Measurements from ENCODE around the gene BET1. TPM values are rescaled to one million over a fixed set of nuclear protein-coding genes. Genes with fewer than 3 reads are reported as not detected.

Gene BET1, protein sequence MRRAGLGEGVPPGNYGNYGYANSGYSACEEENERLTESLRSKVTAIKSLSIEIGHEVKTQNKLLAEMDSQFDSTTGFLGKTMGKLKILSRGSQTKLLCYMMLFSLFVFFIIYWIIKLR
- 10 to 100 TPM; 22.0 to 30.3 TPM for total RNA-seq
- 10 to 100 TPM; 35.1 to 49.4 (median 40.1) TPM for polyA plus RNA-seq (ENCODE audit: insufficient read length in 6 of 6)
- long read RNA-seq, donor 1, transcript BET1-201 (4 exons, 1,504 nt), result major isoform, 58 of 66 reads
- long read RNA-seq, donor 1, transcript BET1-204 (3 exons, 601 nt), result minor isoform, 8 of 66 reads
- long read RNA-seq, donor 1, partial matches to known transcripts, result 0 of 66 reads
- long read RNA-seq, donor 1, other reads (novel, unspliced or antisense), result 0 of 66 reads
- long read RNA-seq, donor 2, transcript BET1-204 (3 exons, 601 nt), result minor isoform, 10 of 42 reads
- long read RNA-seq, donor 2, transcript BET1-201 (4 exons, 1,504 nt), result major isoform, 27 of 42 reads
- long read RNA-seq, donor 2, partial matches to known transcripts, result 5 of 42 reads
- long read RNA-seq, donor 2, other reads (novel, unspliced or antisense), result 0 of 42 reads
- long read RNA-seq, donor 3, transcript BET1-201 (4 exons, 1,504 nt), result major isoform, 31 of 37 reads
- long read RNA-seq, donor 3, transcript BET1-204 (3 exons, 601 nt), result minor isoform, 5 of 37 reads
- long read RNA-seq, donor 3, partial matches to known transcripts, result 0 of 37 reads
- long read RNA-seq, donor 3, other reads (novel, unspliced or antisense), result 0 of 37 reads
- long read RNA-seq, donor 4, transcript BET1-201 (4 exons, 1,504 nt), result major isoform, 14 of 16 reads
- long read RNA-seq, donor 4, partial matches to known transcripts, result 1 of 16 reads
- long read RNA-seq, donor 4, other reads (novel, unspliced or antisense), result 1 of 16 reads
- long read RNA-seq, donor 5, transcript BET1-204 (3 exons, 601 nt), result minor isoform, 6 of 37 reads
- long read RNA-seq, donor 5, transcript BET1-201 (4 exons, 1,504 nt), result major isoform, 29 of 37 reads
- long read RNA-seq, donor 5, partial matches to known transcripts, result 0 of 37 reads
- long read RNA-seq, donor 5, other reads (novel, unspliced or antisense), result 0 of 37 reads
- long read RNA-seq, donor 6, transcript BET1-201 (4 exons, 1,504 nt), result major isoform, 39 of 49 reads
- long read RNA-seq, donor 6, transcript BET1-204 (3 exons, 601 nt), result minor isoform, 9 of 49 reads
- long read RNA-seq, donor 6, partial matches to known transcripts, result 0 of 49 reads
- long read RNA-seq, donor 6, other reads (novel, unspliced or antisense), result 0 of 49 reads
- long read RNA-seq, donor 7, transcript BET1-201 (4 exons, 1,504 nt), result major isoform, 29 of 33 reads
- long read RNA-seq, donor 7, partial matches to known transcripts, result 0 of 33 reads
- long read RNA-seq, donor 7, other reads (novel, unspliced or antisense), result 0 of 33 reads
- long read RNA-seq, donor 8, transcript BET1-201 (4 exons, 1,504 nt), result major isoform, 25 of 27 reads
- long read RNA-seq, donor 8, partial matches to known transcripts, result 0 of 27 reads
- long read RNA-seq, donor 8, other reads (novel, unspliced or antisense), result 0 of 27 reads
- long read RNA-seq, donor 9, result 0 reads
- long read RNA-seq, donor 10, transcript BET1-201 (4 exons, 1,504 nt), result major isoform, 6 of 9 reads
- long read RNA-seq, donor 10, partial matches to known transcripts, result 0 of 9 reads
- long read RNA-seq, donor 10, other reads (novel, unspliced or antisense), result 3 of 9 reads
- long read RNA-seq, donor 11, transcript BET1-204 (3 exons, 601 nt), result minor isoform, 5 of 26 reads
- long read RNA-seq, donor 11, transcript BET1-201 (4 exons, 1,504 nt), result major isoform, 21 of 26 reads
- long read RNA-seq, donor 11, partial matches to known transcripts, result 0 of 26 reads
- long read RNA-seq, donor 11, other reads (novel, unspliced or antisense), result 0 of 26 reads
- long read RNA-seq, donor 12, transcript BET1-201 (4 exons, 1,504 nt), result major isoform, 43 of 43 reads
- long read RNA-seq, donor 12, partial matches to known transcripts, result 0 of 43 reads
- long read RNA-seq, donor 12, other reads (novel, unspliced or antisense), result 0 of 43 reads

DNA sequence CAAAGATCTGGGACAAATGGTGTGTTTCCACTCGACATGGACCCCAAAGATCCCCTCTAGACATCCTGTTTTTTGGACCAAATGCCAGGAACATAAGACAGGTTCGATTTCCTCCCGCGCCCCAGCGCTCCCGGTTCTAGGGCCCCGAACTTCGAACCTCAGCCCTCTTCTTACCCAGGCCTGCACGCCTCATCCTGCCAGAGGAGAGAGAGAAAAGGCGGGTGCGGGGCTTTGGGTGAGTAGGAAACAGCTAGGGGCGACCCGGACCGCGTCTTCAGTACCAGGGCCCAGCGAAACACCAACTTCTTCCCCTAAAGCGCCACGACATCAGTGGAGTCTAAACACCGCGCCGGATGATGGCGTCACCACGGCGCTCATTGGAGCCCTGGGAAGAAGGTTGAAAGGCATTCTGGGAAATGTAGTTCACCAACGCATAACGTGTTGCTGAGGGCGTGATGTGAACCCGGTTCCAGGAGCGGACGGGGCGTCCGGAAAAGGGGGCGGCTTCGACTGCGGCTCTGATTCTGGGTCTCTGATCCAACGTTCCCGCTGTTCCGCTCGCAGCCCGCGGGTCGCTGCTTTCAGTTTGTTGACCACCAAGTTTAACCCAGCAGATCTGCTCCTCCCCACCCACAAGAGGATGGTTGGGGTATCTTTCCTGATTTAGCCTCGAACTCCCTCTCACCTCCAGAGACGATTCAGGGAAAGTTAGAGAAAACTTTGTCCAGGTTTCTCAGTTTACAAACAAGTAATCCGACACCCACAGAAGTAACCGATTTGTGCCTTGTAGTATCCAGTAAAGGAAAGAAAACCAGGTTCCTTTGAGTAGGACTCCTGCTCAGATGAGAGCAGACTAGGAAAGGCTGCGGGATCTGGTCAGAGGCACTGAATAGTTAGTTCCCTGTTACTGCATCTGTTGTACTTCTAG lies at the start of gene BET1:
Gene BET1, minus strand, starts transcription at position 332 of the 928 bp plus-strand sequence. Its CDS starts 139 bp downstream, at position 193.
- H3K9me3 ChIP-seq, result no peaks in the 10 kb centered on the region

DNA sequence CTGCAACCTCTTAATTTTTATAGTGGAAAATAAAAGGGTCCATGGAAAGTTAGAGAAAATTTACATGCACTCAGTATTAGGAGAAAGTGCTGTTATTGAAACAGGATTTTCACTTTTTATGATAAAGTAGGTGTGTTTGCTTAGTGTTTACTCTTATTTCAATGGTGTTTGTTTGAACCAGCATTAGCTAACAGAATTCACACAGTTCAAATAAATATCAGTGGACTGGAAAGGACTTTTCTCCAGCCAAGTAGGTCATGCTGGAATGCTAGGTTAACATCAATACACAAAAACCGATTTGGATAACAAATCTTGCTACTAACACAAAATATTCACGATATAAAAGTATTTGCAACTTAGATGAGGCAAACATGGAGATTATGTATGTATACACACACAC lies 49.4 kb upstream of the BET1 start:
- no peaks in the 10 kb centered on the region for H3K4me1 ChIP-seq
- TF ChIP-seq, protein P1, sequence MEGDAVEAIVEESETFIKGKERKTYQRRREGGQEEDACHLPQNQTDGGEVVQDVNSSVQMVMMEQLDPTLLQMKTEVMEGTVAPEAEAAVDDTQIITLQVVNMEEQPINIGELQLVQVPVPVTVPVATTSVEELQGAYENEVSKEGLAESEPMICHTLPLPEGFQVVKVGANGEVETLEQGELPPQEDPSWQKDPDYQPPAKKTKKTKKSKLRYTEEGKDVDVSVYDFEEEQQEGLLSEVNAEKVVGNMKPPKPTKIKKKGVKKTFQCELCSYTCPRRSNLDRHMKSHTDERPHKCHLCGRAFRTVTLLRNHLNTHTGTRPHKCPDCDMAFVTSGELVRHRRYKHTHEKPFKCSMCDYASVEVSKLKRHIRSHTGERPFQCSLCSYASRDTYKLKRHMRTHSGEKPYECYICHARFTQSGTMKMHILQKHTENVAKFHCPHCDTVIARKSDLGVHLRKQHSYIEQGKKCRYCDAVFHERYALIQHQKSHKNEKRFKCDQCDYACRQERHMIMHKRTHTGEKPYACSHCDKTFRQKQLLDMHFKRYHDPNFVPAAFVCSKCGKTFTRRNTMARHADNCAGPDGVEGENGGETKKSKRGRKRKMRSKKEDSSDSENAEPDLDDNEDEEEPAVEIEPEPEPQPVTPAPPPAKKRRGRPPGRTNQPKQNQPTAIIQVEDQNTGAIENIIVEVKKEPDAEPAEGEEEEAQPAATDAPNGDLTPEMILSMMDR (IDR thresholded peaks at IDR 0.05), result no peak

More for the DNA sequence above, at the start of gene BET1:
- Histone ChIP-seq H3K4me1 (peaks cover 0 to 14% of the 10 kb centered on the region in 2 donors), H3K27me3 (peaks cover 6 to 20% of the 10 kb centered on the region in 2 donors), H3K36me3 (no peaks in the 10 kb centered on the region), H3K27ac (peak within 1 kb of the TSS; percentile 85 to 90), H3K4me3 (peak within 1 kb of the TSS; percentile 69 to 76)
- DNase-seq (peak; percentile 94 to 98 (median 96)), ATAC-seq (peak; percentile 99)
- intact Hi-C loops (cut with DNase I), result no loop called here
- TF ChIP-seq, protein P1 (IDR thresholded peaks at IDR 0.05), result no peak

DNA sequence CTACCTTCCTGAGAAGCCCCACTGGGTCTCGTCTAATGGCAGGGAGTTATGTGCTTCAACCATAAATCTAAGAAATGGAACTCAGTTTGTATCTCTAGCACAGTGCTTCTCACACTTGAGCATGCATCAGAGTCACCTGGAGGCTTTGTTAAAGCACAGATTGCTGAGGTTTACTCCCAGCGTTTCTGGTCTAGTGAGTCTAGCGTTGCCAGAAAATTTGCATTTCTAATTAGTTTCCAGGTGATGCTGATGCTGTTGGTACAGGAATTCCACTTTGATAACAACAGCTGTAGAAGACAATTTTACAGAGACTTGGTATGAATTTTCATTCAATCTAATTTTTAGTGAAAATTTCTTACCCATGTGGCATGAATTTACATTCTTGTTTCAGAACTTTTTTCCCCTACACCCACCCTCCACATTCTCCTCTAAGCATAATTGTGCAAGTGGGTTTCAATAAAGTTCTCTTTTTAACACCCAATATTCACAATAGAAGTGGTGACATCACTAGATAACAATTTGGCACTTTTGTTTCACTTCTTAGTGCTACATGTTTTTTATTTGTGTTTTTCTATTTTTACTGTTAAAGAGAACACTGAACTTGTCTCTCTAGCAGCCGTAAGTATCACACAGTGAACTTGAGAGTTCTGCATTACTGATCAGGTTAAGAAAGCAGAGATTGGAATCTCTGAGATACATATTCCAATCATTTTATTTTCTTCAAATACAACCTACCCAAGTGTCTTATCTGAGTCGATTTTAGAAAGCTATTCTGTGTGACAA lies 48.4 kb upstream of the BET1 start:
- Histone ChIP-seq H3K4me1 (no peaks in the 10 kb centered on the region), H3K27me3 (no peaks in the 10 kb centered on the region), H3K27ac (no peak overlapping the region), H3K36me3 (no peaks in the 10 kb centered on the region), H3K4me3 (no peak overlapping the region), H3K9me3 (no peaks in the 10 kb centered on the region)
- TF ChIP-seq, protein P1 (IDR thresholded peaks at IDR 0.05), result no peak
- no peak for ATAC-seq
- intact Hi-C loops (cut with DNase I), result no loop called here
- DNase-seq, result no peak

More for the DNA sequence above, 49.4 kb upstream of the BET1 start:
- ATAC-seq (no peak), DNase-seq (no peak)
- Histone ChIP-seq H3K4me3 (no peak overlapping the region), H3K27ac (no peak overlapping the region), H3K27me3 (no peaks in the 10 kb centered on the region), H3K9me3 (no peaks in the 10 kb centered on the region), H3K36me3 (no peaks in the 10 kb centered on the region)
- intact Hi-C loops (cut with DNase I), result no loop called here

Data from left lung (tissue), 14 donors.